ENCODE measurements around the gene ACTA2. TPM values are rescaled to one million over a fixed set of nuclear protein-coding genes. Genes with fewer than 3 reads are reported as not detected.

The ACTA2 gene
- total and polyA plus RNA-seq, 9 donors, result 209 to 308 (median 267) TPM

GRCh38 chr10:88915781-88916180, 36.8 kb downstream of the ACTA2 start:
- Histone ChIP-seq H3K4me3 (ENCODE audit: low read length) (no peak overlapping the region), H3K9me3 (replicated peaks; ENCODE audit: control insufficient read depth, low read depth, low read length) (no peaks in the 10 kb centered on the region), H3K27me3 (ENCODE audit: control insufficient read depth, insufficient read depth, low read length) (no peaks in the 10 kb centered on the region), H3K4me1 (ENCODE audit: control insufficient read depth, insufficient read depth, low read length) (peaks cover 6% of the 10 kb centered on the region), H3K36me3 (ENCODE audit: control insufficient read depth, insufficient read depth, low read length) (peaks cover 6% of the 10 kb centered on the region), H3K27ac (ENCODE audit: low read length) (no peak overlapping the region)
- no CpG with 5 or more reads among the region's 2 CpGs for WGBS (ENCODE audit: insufficient coverage)
- DNase-seq, result no peak

- 14% methylated on average over 2 of the region's 5 CpGs for WGBS (ENCODE audit: insufficient coverage)
- H3K36me3 ChIP-seq (ENCODE audit: control insufficient read depth, insufficient read depth, low read length), result peaks cover 6% of the 10 kb centered on the region
- no peak overlapping the region for H3K4me3 ChIP-seq (ENCODE audit: low read length)
- no peak overlapping the region for H3K27ac ChIP-seq (ENCODE audit: low read length)
- peak; percentile 69 for DNase-seq
- H3K9me3 ChIP-seq (replicated peaks; ENCODE audit: control insufficient read depth, low read depth, low read length), result no peaks in the 10 kb centered on the region
- no peaks in the 10 kb centered on the region for H3K27me3 ChIP-seq (ENCODE audit: control insufficient read depth, insufficient read depth, low read length)
- H3K4me1 ChIP-seq (ENCODE audit: control insufficient read depth, insufficient read depth, low read length), result peaks cover 4% of the 10 kb centered on the region
These were observed 38.8 kb downstream of the ACTA2 start for GRCh38 chr10:88913788-88914187.

GRCh38 chr10:88913127-88913526, 39.4 kb downstream of the ACTA2 start:
- Histone ChIP-seq H3K27me3 (ENCODE audit: control insufficient read depth, insufficient read depth, low read length) (no peaks in the 10 kb centered on the region), H3K4me1 (ENCODE audit: control insufficient read depth, insufficient read depth, low read length) (peaks cover 4% of the 10 kb centered on the region), H3K9me3 (replicated peaks; ENCODE audit: control insufficient read depth, low read depth, low read length) (no peaks in the 10 kb centered on the region), H3K36me3 (ENCODE audit: control insufficient read depth, insufficient read depth, low read length) (peaks cover 6% of the 10 kb centered on the region), H3K27ac (ENCODE audit: low read length) (peak overlapping the region; percentile 72), H3K4me3 (ENCODE audit: low read length) (no peak overlapping the region)
- 32% methylated on average over 6 of the region's 9 CpGs for WGBS (ENCODE audit: insufficient coverage)
- peak; percentile 68 for DNase-seq

GRCh38 chr10:88911851-88912250, 40.7 kb downstream of the ACTA2 start:
- DNase-seq, result no peak
- H3K27ac ChIP-seq (ENCODE audit: low read length), result no peak overlapping the region
- H3K4me1 ChIP-seq (ENCODE audit: control insufficient read depth, insufficient read depth, low read length), result peaks cover 4% of the 10 kb centered on the region
- WGBS (ENCODE audit: insufficient coverage), result 96% methylated on average over 3 of the region's 3 CpGs
- no peak overlapping the region for H3K4me3 ChIP-seq (ENCODE audit: low read length)
- H3K27me3 ChIP-seq (ENCODE audit: control insufficient read depth, insufficient read depth, low read length), result no peaks in the 10 kb centered on the region
- peaks cover 2% of the 10 kb centered on the region for H3K36me3 ChIP-seq (ENCODE audit: control insufficient read depth, insufficient read depth, low read length)
- no peaks in the 10 kb centered on the region for H3K9me3 ChIP-seq (replicated peaks; ENCODE audit: control insufficient read depth, low read depth, low read length)

- DNase-seq, result no peak
- Histone ChIP-seq H3K4me1 (ENCODE audit: control insufficient read depth, insufficient read depth, low read length) (peaks cover 4% of the 10 kb centered on the region), H3K27ac (ENCODE audit: low read length) (no peak overlapping the region), H3K4me3 (ENCODE audit: low read length) (no peak overlapping the region), H3K9me3 (replicated peaks; ENCODE audit: control insufficient read depth, low read depth, low read length) (no peaks in the 10 kb centered on the region), H3K27me3 (ENCODE audit: control insufficient read depth, insufficient read depth, low read length) (no peaks in the 10 kb centered on the region), H3K36me3 (ENCODE audit: control insufficient read depth, insufficient read depth, low read length) (peaks cover 2% of the 10 kb centered on the region)
- 50% methylated on average over 1 of the region's 1 CpG for WGBS (ENCODE audit: insufficient coverage)
These were observed 41.5 kb downstream of the ACTA2 start for GRCh38 chr10:88911116-88911515.

- Histone ChIP-seq H3K27ac (ENCODE audit: low read length) (no peak overlapping the region), H3K4me3 (ENCODE audit: low read length) (no peak overlapping the region), H3K9me3 (replicated peaks; ENCODE audit: control insufficient read depth, low read depth, low read length) (no peaks in the 10 kb centered on the region), H3K36me3 (ENCODE audit: control insufficient read depth, insufficient read depth, low read length) (peaks cover 10% of the 10 kb centered on the region), H3K27me3 (ENCODE audit: control insufficient read depth, insufficient read depth, low read length) (no peaks in the 10 kb centered on the region), H3K4me1 (ENCODE audit: control insufficient read depth, insufficient read depth, low read length) (peaks cover 3% of the 10 kb centered on the region)
- no peak for DNase-seq
- WGBS (ENCODE audit: insufficient coverage), result no CpG with 5 or more reads among the region's 4 CpGs
These were observed 44.4 kb downstream of the ACTA2 start for GRCh38 chr10:88908194-88908593.

- Histone ChIP-seq H3K4me3 (ENCODE audit: low read length) (no peak overlapping the region), H3K4me1 (ENCODE audit: control insufficient read depth, insufficient read depth, low read length) (no peaks in the 10 kb centered on the region), H3K27ac (ENCODE audit: low read length) (no peak overlapping the region), H3K27me3 (ENCODE audit: control insufficient read depth, insufficient read depth, low read length) (no peaks in the 10 kb centered on the region), H3K9me3 (replicated peaks; ENCODE audit: control insufficient read depth, low read depth, low read length) (no peaks in the 10 kb centered on the region), H3K36me3 (ENCODE audit: control insufficient read depth, insufficient read depth, low read length) (peaks cover 17% of the 10 kb centered on the region)
- DNase-seq, result no peak
- no CpG with 5 or more reads among the region's 1 CpG for WGBS (ENCODE audit: insufficient coverage)
These were observed 45.7 kb downstream of the ACTA2 start for GRCh38 chr10:88906921-88907320.

- no peaks in the 10 kb centered on the region for H3K4me1 ChIP-seq (ENCODE audit: control insufficient read depth, insufficient read depth, low read length)
- DNase-seq, result no peak
- WGBS (ENCODE audit: insufficient coverage), result 60% methylated on average over 1 of the region's 3 CpGs
- no peaks in the 10 kb centered on the region for H3K27me3 ChIP-seq (ENCODE audit: control insufficient read depth, insufficient read depth, low read length)
- H3K36me3 ChIP-seq (ENCODE audit: control insufficient read depth, insufficient read depth, low read length), result peaks cover 17% of the 10 kb centered on the region
- H3K4me3 ChIP-seq (ENCODE audit: low read length), result no peak overlapping the region
- H3K9me3 ChIP-seq (replicated peaks; ENCODE audit: control insufficient read depth, low read depth, low read length), result no peaks in the 10 kb centered on the region
- H3K27ac ChIP-seq (ENCODE audit: low read length), result no peak overlapping the region
These were observed 48.9 kb downstream of the ACTA2 start for GRCh38 chr10:88903715-88904114.

- no peak for DNase-seq
- peaks cover 17% of the 10 kb centered on the region for H3K36me3 ChIP-seq (ENCODE audit: control insufficient read depth, insufficient read depth, low read length)
- 100% methylated on average over 1 of the region's 11 CpGs for WGBS (ENCODE audit: insufficient coverage)
These were observed 50.4 kb downstream of the ACTA2 start for GRCh38 chr10:88901984-88902789.

GRCh38 chr10:88901206-88901983, 51.2 kb downstream of the ACTA2 start:
- Histone ChIP-seq H3K36me3 (ENCODE audit: control insufficient read depth, insufficient read depth, low read length) (peaks cover 17% of the 10 kb centered on the region), H3K27ac (ENCODE audit: low read length) (no peak overlapping the region)
- WGBS (ENCODE audit: insufficient coverage), result no CpG with 5 or more reads among the region's 1 CpG

More at GRCh38 chr10:88901984-88902789, 50.4 kb downstream of the ACTA2 start:
- no peak overlapping the region for H3K4me3 ChIP-seq (ENCODE audit: low read length)
- H3K27ac ChIP-seq (ENCODE audit: low read length), result no peak overlapping the region
- no peaks in the 10 kb centered on the region for H3K9me3 ChIP-seq (replicated peaks; ENCODE audit: control insufficient read depth, low read depth, low read length)
- H3K4me1 ChIP-seq (ENCODE audit: control insufficient read depth, insufficient read depth, low read length), result peaks cover 3% of the 10 kb centered on the region
- H3K27me3 ChIP-seq (ENCODE audit: control insufficient read depth, insufficient read depth, low read length), result no peaks in the 10 kb centered on the region

More at GRCh38 chr10:88901206-88901983, 51.2 kb downstream of the ACTA2 start:
- Histone ChIP-seq H3K4me1 (ENCODE audit: control insufficient read depth, insufficient read depth, low read length) (peaks cover 8% of the 10 kb centered on the region), H3K9me3 (replicated peaks; ENCODE audit: control insufficient read depth, low read depth, low read length) (no peaks in the 10 kb centered on the region), H3K4me3 (ENCODE audit: low read length) (no peak overlapping the region), H3K27me3 (ENCODE audit: control insufficient read depth, insufficient read depth, low read length) (no peaks in the 10 kb centered on the region)
- peak; percentile 62 for DNase-seq

Data from muscle of leg (tissue), 11 donors.